C4-2B (cell line): Measurements from ENCODE around the gene WWP2.

ENCODE experiments used
- ZFX ChIP-seq: fragments of 450-650 bp; IDR thresholded peaks from 2 replicates; pipeline ENCODE4 v1.6.1; 2017
- TF ChIP-seq, protein P1 (sequence below): fragments of 450-650 bp; conservative IDR thresholded peaks from 2 replicates; pipeline ENCODE4 v1.5.1; 2017; ENCODE audit warnings: mild to moderate bottlenecking

DNA sequence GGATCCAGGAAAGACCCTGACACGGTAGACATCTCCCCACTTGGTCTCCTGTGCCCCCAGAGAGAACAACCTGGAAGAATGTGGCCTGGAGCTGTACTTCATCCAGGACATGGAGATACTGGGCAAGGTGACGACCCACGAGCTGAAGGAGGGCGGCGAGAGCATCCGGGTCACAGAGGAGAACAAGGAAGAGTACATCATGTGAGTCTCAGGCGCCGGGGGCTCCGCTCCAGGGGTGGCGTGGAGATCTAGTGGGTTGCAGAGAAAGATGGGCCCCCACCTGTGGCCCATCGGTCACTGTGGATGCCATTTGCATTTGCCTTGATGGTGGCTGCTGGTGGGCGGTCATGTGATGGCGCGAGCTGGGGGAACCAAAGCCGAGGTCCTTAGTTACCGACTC lies 174.1 kb downstream of the WWP2 start:
- TF ChIP-seq, protein P1, sequence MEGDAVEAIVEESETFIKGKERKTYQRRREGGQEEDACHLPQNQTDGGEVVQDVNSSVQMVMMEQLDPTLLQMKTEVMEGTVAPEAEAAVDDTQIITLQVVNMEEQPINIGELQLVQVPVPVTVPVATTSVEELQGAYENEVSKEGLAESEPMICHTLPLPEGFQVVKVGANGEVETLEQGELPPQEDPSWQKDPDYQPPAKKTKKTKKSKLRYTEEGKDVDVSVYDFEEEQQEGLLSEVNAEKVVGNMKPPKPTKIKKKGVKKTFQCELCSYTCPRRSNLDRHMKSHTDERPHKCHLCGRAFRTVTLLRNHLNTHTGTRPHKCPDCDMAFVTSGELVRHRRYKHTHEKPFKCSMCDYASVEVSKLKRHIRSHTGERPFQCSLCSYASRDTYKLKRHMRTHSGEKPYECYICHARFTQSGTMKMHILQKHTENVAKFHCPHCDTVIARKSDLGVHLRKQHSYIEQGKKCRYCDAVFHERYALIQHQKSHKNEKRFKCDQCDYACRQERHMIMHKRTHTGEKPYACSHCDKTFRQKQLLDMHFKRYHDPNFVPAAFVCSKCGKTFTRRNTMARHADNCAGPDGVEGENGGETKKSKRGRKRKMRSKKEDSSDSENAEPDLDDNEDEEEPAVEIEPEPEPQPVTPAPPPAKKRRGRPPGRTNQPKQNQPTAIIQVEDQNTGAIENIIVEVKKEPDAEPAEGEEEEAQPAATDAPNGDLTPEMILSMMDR = no peak
- TF ChIP-seq ZFX = no peak
